ENCODE data around the gene DSCAM. TPM values are rescaled to one million over a fixed set of nuclear protein-coding genes. Genes with fewer than 3 reads are reported as not detected.

Gene DSCAM
- total and polyA plus RNA-seq, 8 donors = 0.37 TPM; not detected in 7

DNA sequence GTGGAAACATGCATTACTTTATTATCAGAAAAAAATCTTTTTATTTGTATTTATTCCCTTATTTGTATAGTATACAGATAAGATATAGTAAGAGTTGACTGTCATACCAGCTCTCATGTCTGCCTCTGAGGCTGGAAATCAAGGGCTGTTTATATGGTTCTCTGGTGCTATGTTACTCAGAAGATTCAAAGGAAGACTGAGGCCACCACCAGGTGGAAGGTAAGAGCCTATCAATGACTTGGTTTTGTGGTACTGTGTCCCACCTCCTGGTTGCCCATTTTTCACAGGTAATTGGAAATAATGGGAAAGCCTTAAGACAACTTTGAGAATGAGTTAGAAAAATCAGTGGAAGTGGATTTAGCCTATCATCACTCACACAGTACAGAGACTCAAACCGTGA, 342.1 kb downstream of the DSCAM start:
- TF ChIP-seq EP300 (IDR thresholded peaks at IDR 0.05) (no peak), POLR2A (IDR thresholded peaks at IDR 0.05) (no peak), CTCF (IDR thresholded peaks at IDR 0.05) (no peak), POLR2AphosphoS5 (IDR thresholded peaks at IDR 0.05) (no peak)
- Histone ChIP-seq H3K27me3 (no peaks in the 10 kb centered on the region), H3K27ac (no peak overlapping the region), H3K36me3 (no peaks in the 10 kb centered on the region), H3K4me3 (no peak overlapping the region), H3K9me3 (no peaks in the 10 kb centered on the region), H3K4me1 (peaks cover 0 to 4% (median 0%) of the 10 kb centered on the region in 4 donors)
- no peak for DNase-seq
- WGBS, 5 donors = 26 to 52% (median 27%) methylated on average over 1 of the region's 1 CpG
- intact Hi-C loops (cut with DNase I; ENCODE audit: low total_unique reads) = no loop called here

DNA sequence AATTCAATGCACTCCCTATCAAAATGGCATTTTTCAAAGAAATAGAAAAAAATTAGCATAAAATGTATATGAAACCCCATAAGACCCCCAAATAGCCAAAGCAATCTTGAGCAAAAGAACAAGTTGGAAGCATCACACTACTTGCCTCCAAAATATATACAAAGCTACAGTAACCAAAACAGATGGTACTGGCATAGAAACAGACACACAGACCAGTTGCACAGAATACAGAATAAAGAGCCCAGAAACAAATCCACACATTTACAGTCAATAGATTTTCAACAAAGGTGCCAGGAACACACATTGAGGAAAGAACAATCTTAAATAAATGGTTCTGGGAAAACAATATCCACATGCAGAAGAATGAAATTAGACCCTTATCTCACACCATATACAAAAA, 350.8 kb downstream of the DSCAM start:
- no peak for DNase-seq
- intact Hi-C loops (cut with DNase I; ENCODE audit: low total_unique reads) = no loop called here
- H3K4me3 ChIP-seq = no peak overlapping the region
- TF ChIP-seq EP300 (IDR thresholded peaks at IDR 0.05) (no peak), POLR2A (IDR thresholded peaks at IDR 0.05) (no peak), POLR2AphosphoS5 (IDR thresholded peaks at IDR 0.05) (no peak), CTCF (IDR thresholded peaks at IDR 0.05) (no peak)
- no peaks in the 10 kb centered on the region for H3K27me3 ChIP-seq
- H3K9me3 ChIP-seq = peaks cover 0 to 15% (median 9%) of the 10 kb centered on the region in 4 donors
- H3K4me1 ChIP-seq = no peaks in the 10 kb centered on the region
- no peak overlapping the region for H3K27ac ChIP-seq
- no peaks in the 10 kb centered on the region for H3K36me3 ChIP-seq

- no peak for TF ChIP-seq POLR2AphosphoS5 (IDR thresholded peaks at IDR 0.05)
- TF ChIP-seq EP300 (IDR thresholded peaks at IDR 0.05) = no peak
- no peak for TF ChIP-seq POLR2A (IDR thresholded peaks at IDR 0.05)
- intact Hi-C loops (cut with DNase I; ENCODE audit: low total_unique reads) = no loop called here
- WGBS, 5 donors = 67 to 82% (median 80%) methylated on average over 1 of the region's 1 CpG
These were observed 356.6 kb downstream of the DSCAM start for GRCh38 chr21:40490408-40490807.

DNA sequence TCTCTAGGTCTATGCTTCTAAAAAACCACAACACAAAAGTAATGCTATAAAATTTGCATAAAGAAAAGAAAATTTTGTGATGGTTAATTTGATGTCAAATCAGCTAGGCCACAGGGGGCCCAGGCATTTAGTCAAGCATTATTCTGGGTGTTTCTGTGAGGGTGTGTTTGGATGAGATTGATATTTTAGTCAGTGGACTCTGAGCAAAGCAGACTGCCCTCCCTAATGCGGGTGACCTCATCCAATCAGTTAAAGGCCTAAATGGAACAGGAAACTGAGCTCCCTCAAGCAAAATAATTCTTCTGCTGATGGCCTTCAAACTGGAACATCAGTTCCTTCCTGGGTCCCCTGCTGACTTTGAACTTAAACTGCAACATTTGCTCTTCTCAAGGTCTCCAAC, 358.0 kb downstream of the DSCAM start:
- Histone ChIP-seq H3K4me3 (no peak overlapping the region), H3K27ac (no peak overlapping the region), H3K27me3 (no peaks in the 10 kb centered on the region), H3K9me3 (peaks cover 0 to 15% (median 9%) of the 10 kb centered on the region in 4 donors), H3K4me1 (no peaks in the 10 kb centered on the region), H3K36me3 (no peaks in the 10 kb centered on the region)
- no peak for DNase-seq
- WGBS, 5 donors = 88 to 100% (median 92%) methylated on average over 1 of the region's 1 CpG
- TF ChIP-seq POLR2A (IDR thresholded peaks at IDR 0.05) (no peak), EP300 (IDR thresholded peaks at IDR 0.05) (no peak), CTCF (IDR thresholded peaks at IDR 0.05) (no peak), POLR2AphosphoS5 (IDR thresholded peaks at IDR 0.05) (no peak)
- intact Hi-C loops (cut with DNase I; ENCODE audit: low total_unique reads) = no loop called here

More at GRCh38 chr21:40490408-40490807, 356.6 kb downstream of the DSCAM start:
- H3K36me3 ChIP-seq = no peaks in the 10 kb centered on the region
- peaks cover 0 to 15% (median 9%) of the 10 kb centered on the region in 4 donors for H3K9me3 ChIP-seq
- H3K4me3 ChIP-seq = no peak overlapping the region
- H3K27ac ChIP-seq = no peak overlapping the region
- H3K4me1 ChIP-seq = no peaks in the 10 kb centered on the region
- no peak for DNase-seq
- no peaks in the 10 kb centered on the region for H3K27me3 ChIP-seq

- Histone ChIP-seq H3K27me3 (no peaks in the 10 kb centered on the region), H3K27ac (no peak overlapping the region), H3K4me3 (no peak overlapping the region), H3K4me1 (no peaks in the 10 kb centered on the region), H3K36me3 (no peaks in the 10 kb centered on the region), H3K9me3 (no peaks in the 10 kb centered on the region)
- no peak for DNase-seq
- TF ChIP-seq EP300 (IDR thresholded peaks at IDR 0.05) (no peak), CTCF (IDR thresholded peaks at IDR 0.05) (no peak), POLR2AphosphoS5 (IDR thresholded peaks at IDR 0.05) (no peak), POLR2A (IDR thresholded peaks at IDR 0.05) (no peak)
- WGBS, 5 donors = 82 to 88% (median 87%) methylated on average over 9 of the region's 9 CpGs
- intact Hi-C loops (cut with DNase I; ENCODE audit: low total_unique reads) = no loop called here
These were observed 365.2 kb downstream of the DSCAM start for GRCh38 chr21:40481764-40482163.
